GM19372 (cell line): ENCODE measurements around the gene LMX1B.
"Not testable (repeated sequence)": the region's sequence is repeated elsewhere in the genome, so short reads cannot be mapped to it uniquely, and the experiment has no call there.

Experiments
- ATAC-seq: cut with Tn5 transposase; IDR thresholded peaks from one replicate; pipeline ENCODE4 v1.9.1; 2021; ENCODE audit warnings: mild to moderate bottlenecking, low read depth, moderate library complexity; ENCODE audit not compliant: unreplicated experiment

LMX1B gene

DNA sequence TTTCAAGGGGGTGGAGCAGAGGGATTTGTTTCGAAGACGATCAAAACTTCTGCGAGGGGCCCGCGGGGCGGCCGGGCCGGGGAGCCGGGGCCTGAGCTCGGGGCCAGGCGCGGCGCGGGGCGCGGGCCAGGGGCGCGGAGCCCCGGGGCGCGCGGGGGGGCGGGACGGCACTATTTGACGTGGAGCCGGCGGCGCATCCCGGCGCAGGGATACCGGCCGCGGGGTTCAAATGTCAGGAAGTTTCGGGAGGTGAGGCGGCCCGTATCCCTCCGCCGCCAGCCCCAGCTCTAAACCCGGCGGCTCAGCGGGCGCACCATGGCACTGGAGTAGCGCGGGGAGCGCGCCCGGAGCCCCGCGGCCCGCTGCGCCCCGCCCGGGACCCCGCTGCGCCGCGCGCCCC lies at the start of gene LMX1B:
Gene LMX1B (plus strand): TSS at position 278 of the 400 bp plus-strand sequence. CDS start 522 bp downstream, outside the sequence.
- ATAC-seq: no peak

DNA sequence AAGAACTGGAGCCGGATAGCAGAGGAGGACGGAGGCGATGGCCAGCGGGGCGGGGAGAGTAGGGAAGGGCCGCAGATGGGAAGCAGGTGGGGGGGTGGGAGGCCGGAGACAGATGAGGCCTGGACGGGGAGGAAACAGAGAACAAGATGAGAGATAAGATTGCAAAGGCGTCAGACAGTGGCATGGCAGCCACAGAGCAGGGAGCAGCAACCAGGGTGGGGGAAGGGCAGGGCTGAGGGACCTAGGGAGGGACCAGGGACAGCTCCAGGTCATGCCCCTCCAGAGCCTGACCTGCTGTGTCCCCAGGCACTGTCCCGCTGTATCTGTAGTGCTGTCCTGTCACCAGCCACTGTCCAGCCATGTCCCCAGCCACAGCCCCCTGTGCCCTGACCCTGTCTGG lies 49.6 kb upstream of the LMX1B start:
- no peak for ATAC-seq

GRCh38 chr9:126564716-126565115 lies 49.0 kb upstream of the LMX1B start:
- no peak for ATAC-seq

DNA sequence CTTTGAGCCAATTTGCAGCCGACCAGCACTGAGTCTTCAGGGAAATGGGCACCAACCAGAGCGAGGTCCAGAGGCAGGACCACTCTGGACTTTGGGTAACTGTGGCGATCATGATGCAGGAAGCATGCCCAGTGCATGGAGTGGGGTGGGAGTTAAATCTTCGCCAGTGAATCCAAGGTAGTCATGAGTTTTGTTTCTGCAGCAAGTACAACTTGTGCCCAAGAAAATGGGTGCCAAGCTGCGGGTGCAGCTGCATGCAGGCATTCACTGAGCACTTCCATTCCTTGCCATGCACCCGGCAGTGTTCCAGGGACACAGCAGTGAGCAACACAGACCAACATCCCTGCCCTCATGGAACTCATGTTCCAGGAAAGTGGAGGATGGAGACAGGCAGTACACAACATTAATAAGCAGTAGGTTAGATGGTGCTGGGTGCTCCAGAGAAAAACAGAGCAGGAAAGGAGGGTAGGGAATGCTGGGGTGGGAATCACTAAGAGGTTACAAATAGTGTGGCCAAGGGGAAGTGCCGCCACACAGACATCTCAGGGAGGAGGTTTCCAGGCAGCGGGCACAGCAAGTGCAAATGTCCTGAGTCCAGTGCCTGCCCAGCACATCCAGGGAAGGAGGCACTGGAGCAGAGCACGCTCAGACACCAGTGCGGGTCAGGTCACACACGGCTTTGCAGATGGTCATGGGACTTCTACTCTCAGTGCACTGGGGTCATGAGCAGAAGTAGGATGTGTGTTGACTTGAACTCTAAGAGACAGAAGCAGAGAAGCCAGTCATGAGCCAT lies 48.2 kb upstream of the LMX1B start:
- no peak for ATAC-seq

GRCh38 chr9:126569036-126569435 lies 44.7 kb upstream of the LMX1B start:
- no peak for ATAC-seq

- ATAC-seq: no peak
These were observed 35.7 kb upstream of the LMX1B start for GRCh38 chr9:126578029-126578428.

DNA sequence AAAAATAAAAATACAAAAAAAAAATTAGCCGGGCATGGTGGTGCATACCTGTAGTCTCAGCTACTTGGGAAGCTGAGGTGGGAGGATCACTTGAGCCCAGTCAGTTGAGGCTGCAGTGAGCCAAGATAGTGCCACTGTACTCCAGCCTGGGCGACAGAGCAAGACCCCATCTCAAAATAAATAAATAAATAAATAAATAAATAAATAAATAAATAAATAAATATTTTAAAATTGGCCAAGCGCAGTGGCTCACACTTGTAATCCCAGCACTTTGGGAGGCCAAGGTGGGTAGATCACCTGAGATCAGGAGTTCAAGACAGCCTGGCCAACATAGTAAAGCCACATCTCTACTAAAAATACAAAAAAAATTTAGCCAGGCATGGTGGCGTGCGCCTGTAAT lies 33.4 kb upstream of the LMX1B start:
- ATAC-seq: not testable (repeated sequence)

GRCh38 chr9:126581893-126582292 lies 31.8 kb upstream of the LMX1B start:
- no peak for ATAC-seq

DNA sequence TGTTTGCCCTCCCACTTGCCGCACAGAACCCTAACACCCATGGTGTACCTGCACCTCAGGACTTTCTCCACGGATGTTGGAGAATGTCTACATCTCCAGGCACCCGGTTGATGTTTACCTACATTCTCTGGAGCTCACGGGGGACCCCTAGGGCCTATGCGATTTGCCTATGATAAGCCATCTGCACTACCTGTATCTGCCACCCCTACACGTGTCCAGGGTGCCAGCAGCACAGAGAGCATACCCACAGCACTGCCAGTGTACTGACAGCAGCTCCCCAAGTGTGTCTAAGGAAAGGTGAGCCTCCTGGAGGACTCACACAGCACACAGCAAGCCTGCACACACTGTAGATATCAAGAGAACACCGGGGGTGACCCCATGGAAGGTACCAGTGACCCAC lies 31.3 kb upstream of the LMX1B start:
- no peak for ATAC-seq

GRCh38 chr9:126583144-126583760 lies 30.5 kb upstream of the LMX1B start:
- ATAC-seq: no peak

GRCh38 chr9:126584611-126585010 lies 29.1 kb upstream of the LMX1B start:
- ATAC-seq: no peak

- no peak for ATAC-seq
These were observed 27.5 kb upstream of the LMX1B start for GRCh38 chr9:126586236-126586635.

DNA sequence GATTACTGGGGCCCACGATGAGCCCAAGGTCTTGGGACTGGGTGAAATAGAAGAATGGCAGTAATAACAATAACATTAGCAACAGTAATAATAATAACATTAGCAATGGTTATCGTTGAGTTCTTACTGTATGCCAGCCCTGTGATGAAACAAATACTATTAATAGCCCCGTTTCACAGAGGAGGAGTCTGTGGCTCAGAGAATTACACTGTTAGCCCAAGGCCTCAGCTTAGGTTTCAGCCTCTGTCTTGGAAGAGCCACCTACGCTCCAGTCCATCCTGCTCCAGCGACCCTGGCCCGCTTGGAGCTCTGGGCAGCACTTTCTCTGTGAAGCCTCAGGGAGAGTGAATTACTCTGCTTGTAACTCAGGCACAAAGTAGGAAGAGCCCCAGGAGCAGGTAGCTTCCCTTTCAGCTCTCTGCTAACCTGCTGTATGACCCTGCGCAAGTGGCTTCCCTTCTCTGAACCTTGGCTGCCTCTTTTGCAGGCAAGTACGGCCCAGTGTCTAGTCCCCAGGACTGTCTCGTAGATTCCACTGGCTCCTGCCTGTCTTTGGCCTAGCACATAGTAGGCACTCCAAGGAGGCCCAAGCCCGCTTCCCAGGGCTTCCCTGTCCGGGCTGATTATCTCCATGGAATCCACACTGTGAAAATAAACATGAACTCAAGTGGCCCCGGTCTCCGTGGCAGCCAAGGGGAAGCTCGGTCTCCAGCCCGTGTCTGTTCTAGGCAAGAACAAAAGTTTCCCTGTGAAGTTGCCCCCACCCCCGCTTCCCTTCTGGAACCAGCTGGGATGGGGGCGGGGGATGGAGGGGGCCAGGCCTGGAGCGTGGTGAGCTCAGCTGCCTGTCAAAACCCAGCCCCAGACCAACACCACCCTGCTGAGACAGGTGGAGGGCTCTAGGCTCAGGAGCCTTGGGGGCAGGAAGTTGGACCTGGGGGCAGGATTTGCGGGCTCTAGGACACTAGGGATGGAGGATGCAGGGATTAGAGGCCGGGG lies 26.2 kb upstream of the LMX1B start:
- ATAC-seq: no peak

GRCh38 chr9:126588491-126589168 lies 25.1 kb upstream of the LMX1B start:
- ATAC-seq: no peak

- ATAC-seq: no peak
These were observed 24.4 kb upstream of the LMX1B start for GRCh38 chr9:126589349-126589748.

DNA sequence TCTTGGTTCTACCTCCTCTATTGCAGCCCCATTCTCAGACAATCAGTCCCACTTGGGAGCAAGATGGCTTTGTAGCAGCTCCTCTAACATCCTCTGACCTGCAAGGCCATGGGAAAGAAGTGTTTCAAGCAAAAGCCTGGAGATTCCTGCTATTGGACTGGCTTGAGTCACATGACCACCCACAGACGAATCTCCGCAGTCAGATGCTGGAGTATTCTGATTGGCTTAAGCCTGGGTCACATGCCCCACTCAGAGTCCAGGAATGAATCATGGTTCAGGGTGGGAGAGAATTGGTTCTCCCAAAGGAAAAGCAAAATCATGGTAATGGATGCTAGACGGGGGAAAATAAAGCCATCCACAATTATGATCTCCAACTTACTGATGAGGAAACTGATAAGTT lies 22.6 kb upstream of the LMX1B start:
- ATAC-seq: no peak

DNA sequence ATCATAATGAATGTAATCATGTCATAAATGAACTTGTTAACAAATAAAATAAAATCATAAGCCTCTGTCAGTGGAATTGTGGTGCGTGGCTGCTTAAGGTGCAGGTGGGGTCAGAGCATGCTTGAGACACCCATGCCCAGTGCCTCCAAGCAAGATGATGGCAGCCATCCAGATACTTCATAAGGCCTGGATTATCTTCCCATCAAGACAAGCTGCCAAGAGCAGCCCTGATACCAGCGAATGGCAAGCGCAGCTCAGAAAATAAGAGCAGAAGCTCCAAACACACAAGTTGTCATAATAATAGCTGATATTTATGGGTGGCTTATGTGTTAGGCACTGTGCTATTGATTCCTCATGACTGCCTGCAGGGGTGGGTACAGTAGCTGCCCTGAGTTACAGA lies 21.8 kb upstream of the LMX1B start:
- ATAC-seq: no peak

- ATAC-seq: no peak
These were observed 21.3 kb upstream of the LMX1B start for GRCh38 chr9:126592461-126592860.

GRCh38 chr9:126595982-126596381 lies 17.7 kb upstream of the LMX1B start:
- no peak for ATAC-seq

DNA sequence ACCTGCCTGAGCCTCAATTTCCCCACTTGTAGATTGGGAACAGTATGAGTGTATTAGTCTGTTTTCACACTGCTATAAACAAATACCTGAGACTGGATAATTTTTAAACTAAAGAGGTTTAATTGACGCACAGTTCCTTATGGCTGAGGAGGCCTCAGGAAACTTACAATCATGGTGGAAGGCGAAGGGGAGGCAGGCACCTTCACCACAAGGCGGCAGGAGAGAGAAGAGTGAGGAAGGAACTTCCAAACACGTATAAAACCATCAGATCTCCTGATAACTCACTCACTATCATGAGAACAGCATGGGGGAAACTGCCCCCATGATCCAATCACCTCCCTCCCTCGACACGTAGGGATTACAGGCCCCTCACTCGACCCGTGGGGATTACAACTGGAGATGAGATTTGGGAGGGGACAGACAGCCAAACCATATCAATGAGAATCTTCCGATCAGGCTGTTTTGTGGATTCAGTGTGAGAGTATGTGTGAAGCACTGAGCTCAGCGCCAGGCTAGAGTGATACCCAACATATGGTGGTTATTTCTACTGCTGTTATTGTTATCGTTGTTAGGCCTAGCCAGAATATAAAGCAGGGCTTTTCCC lies 14.6 kb upstream of the LMX1B start:
- ATAC-seq: no peak
